ENCODE data around the gene MTARC2. TPM values are rescaled to one million over a fixed set of nuclear protein-coding genes. Genes with fewer than 3 reads are reported as not detected.

MTARC2 gene
- total RNA-seq, 1 experiment from 2014 or later: 15.2 TPM

DNA sequence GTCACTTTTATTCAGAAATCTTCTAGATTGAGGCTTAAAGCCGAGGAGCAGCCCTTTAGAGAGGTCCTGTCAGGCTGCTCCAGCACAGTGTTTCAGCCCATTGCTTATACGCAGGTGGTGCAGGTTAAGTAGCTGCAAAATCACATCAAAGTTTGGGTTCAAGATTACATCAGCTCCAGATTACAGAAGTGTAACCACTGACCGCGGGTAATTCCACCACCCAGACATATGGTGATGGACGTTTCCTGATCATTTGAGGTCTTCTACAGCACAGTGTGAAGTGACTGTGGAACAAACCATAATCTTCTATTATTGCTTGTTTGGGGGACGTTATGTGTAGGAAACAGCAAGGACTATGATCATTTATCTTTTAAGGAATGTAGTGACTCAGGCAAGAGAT is 46.1 kb upstream of the MTARC2 start:
- Mint-ChIP-seq H3K27ac (no peak overlapping the region), H3K4me1 (peaks cover 47% of the 10 kb centered on the region), H3K36me3 (no peaks in the 10 kb centered on the region), H3K27me3 (ENCODE audit: low read depth) (no peaks in the 10 kb centered on the region; the same call in 1 of the 2 replicates), H3K9me3 (no peaks in the 10 kb centered on the region), H3K4me3 (no peak overlapping the region)
- no peak for DNase-seq (ENCODE audit: low spot score)
- CTCF ChIA-PET: interaction anchor here (1.5 to 4.9 kb wide), 2 partner anchors 31 to 73 kb away, joined by 3 to 34 read pairs; no protein-coding TSS in a partner anchor
- POLR2A ChIA-PET: no interaction called here
- TF ChIP-seq GTF2I (CRISPR knock-in tag; conservative IDR thresholded peaks at IDR 0.05): no peak
- TF ChIP-seq TEAD1 (CRISPR knock-in tag; IDR thresholded peaks at IDR 0.05): no peak
- no peak for TF ChIP-seq TCF7 (CRISPR knock-in tag; IDR thresholded peaks at IDR 0.05; ENCODE audit: low read depth)
- TF ChIP-seq ZBTB21 (CRISPR knock-in tag; IDR thresholded peaks at IDR 0.05; ENCODE audit: borderline replicate concordance): no peak
- no peak for TF ChIP-seq KAT7 (CRISPR knock-in tag; IDR thresholded peaks at IDR 0.05; ENCODE audit: borderline replicate concordance)
- no peak for TF ChIP-seq E2F4 (CRISPR knock-in tag; IDR thresholded peaks at IDR 0.05; ENCODE audit: borderline replicate concordance, low read depth)
- no peak for TF ChIP-seq IRF2 (CRISPR knock-in tag; IDR thresholded peaks at IDR 0.05; ENCODE audit: borderline replicate concordance, low read depth)
- no peak for TF ChIP-seq ZNF219 (CRISPR knock-in tag; IDR thresholded peaks at IDR 0.05; ENCODE audit: borderline replicate concordance)
- no peak for TF ChIP-seq GABPB1 (CRISPR knock-in tag; IDR thresholded peaks at IDR 0.05)
- no peak for TF ChIP-seq FOXP1 (CRISPR knock-in tag; IDR thresholded peaks at IDR 0.05; ENCODE audit: borderline replicate concordance)
- TF ChIP-seq SP1 (CRISPR knock-in tag; conservative IDR thresholded peaks at IDR 0.05): no peak
- no peak for TF ChIP-seq CDX4 (CRISPR knock-in tag; IDR thresholded peaks at IDR 0.05; ENCODE audit: borderline replicate concordance)
- no peak for TF ChIP-seq EMX1 (CRISPR knock-in tag; IDR thresholded peaks at IDR 0.05)
- no peak for TF ChIP-seq NFATC4 (CRISPR knock-in tag; IDR thresholded peaks at IDR 0.05)
- TF ChIP-seq, protein P1, sequence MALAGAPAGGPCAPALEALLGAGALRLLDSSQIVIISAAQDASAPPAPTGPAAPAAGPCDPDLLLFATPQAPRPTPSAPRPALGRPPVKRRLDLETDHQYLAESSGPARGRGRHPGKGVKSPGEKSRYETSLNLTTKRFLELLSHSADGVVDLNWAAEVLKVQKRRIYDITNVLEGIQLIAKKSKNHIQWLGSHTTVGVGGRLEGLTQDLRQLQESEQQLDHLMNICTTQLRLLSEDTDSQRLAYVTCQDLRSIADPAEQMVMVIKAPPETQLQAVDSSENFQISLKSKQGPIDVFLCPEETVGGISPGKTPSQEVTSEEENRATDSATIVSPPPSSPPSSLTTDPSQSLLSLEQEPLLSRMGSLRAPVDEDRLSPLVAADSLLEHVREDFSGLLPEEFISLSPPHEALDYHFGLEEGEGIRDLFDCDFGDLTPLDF (CRISPR knock-in tag; IDR thresholded peaks at IDR 0.05): no peak
- no peak for TF ChIP-seq ARID4B (CRISPR knock-in tag; IDR thresholded peaks at IDR 0.05; ENCODE audit: borderline replicate concordance)
- TF ChIP-seq NR2C2 (CRISPR knock-in tag; IDR thresholded peaks at IDR 0.05): no peak
- TF ChIP-seq ZNF416 (CRISPR knock-in tag; IDR thresholded peaks at IDR 0.05): no peak
- TF ChIP-seq ZNF121 (CRISPR knock-in tag; IDR thresholded peaks at IDR 0.05): no peak
- TF ChIP-seq NR3C1 (CRISPR knock-in tag; conservative IDR thresholded peaks at IDR 0.05; ENCODE audit: low read depth): no peak
- ATAC-seq: no peak
